OCI-LY7 (cell line): ENCODE data around the gene SNRPF.

Source experiments
- EZH2phosphoT487 ChIP-seq: fragments of 200-600 bp; sonication (generic); IDR thresholded peaks from 2 replicates; pipeline ENCODE4 v1.6.1; 2018; ENCODE audit warnings: low read depth, borderline replicate concordance, mild to moderate bottlenecking, mixed run types, antibody characterized with exemption, low read length, moderate library complexity, mixed read lengths
- TF ChIP-seq, protein P1 (sequence below): fragments of 200-600 bp; sonication (generic); conservative IDR thresholded peaks from 2 replicates; pipeline ENCODE4 v1.5.1; 2014; ENCODE audit warnings: mild to moderate bottlenecking, antibody characterized with exemption, low read length, moderate library complexity, mixed read lengths

- TF ChIP-seq, protein P1, sequence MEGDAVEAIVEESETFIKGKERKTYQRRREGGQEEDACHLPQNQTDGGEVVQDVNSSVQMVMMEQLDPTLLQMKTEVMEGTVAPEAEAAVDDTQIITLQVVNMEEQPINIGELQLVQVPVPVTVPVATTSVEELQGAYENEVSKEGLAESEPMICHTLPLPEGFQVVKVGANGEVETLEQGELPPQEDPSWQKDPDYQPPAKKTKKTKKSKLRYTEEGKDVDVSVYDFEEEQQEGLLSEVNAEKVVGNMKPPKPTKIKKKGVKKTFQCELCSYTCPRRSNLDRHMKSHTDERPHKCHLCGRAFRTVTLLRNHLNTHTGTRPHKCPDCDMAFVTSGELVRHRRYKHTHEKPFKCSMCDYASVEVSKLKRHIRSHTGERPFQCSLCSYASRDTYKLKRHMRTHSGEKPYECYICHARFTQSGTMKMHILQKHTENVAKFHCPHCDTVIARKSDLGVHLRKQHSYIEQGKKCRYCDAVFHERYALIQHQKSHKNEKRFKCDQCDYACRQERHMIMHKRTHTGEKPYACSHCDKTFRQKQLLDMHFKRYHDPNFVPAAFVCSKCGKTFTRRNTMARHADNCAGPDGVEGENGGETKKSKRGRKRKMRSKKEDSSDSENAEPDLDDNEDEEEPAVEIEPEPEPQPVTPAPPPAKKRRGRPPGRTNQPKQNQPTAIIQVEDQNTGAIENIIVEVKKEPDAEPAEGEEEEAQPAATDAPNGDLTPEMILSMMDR, result no peak
- TF ChIP-seq EZH2phosphoT487, result no peak
Measured at GRCh38 chr12:95890958-95891357, 32.2 kb downstream of the SNRPF start.
